ENCODE measurements around the gene USP6NL. TPM values are rescaled to one million over a fixed set of nuclear protein-coding genes. Genes with fewer than 3 reads are reported as not detected.

Gene USP6NL
- total RNA-seq, 1 experiment from 2014 or later, result 35.6 TPM

- H3K4me1 ChIP-seq, result no peaks in the 10 kb centered on the region
- TF ChIP-seq, protein P1, sequence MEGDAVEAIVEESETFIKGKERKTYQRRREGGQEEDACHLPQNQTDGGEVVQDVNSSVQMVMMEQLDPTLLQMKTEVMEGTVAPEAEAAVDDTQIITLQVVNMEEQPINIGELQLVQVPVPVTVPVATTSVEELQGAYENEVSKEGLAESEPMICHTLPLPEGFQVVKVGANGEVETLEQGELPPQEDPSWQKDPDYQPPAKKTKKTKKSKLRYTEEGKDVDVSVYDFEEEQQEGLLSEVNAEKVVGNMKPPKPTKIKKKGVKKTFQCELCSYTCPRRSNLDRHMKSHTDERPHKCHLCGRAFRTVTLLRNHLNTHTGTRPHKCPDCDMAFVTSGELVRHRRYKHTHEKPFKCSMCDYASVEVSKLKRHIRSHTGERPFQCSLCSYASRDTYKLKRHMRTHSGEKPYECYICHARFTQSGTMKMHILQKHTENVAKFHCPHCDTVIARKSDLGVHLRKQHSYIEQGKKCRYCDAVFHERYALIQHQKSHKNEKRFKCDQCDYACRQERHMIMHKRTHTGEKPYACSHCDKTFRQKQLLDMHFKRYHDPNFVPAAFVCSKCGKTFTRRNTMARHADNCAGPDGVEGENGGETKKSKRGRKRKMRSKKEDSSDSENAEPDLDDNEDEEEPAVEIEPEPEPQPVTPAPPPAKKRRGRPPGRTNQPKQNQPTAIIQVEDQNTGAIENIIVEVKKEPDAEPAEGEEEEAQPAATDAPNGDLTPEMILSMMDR (IDR thresholded peaks at IDR 0.05; ENCODE audit: insufficient read depth in 1 of 2, low read depth in 1 of 2, low read length in 1 of 2, severe bottlenecking in 1 of 2, unreplicated experiment in 1 of 2), result no peak
- BruUV-seq (replicated peaks), result no TSS peak
- Mint-ChIP-seq H3K27me3 (ENCODE audit: insufficient read depth, unreplicated experiment) (peaks cover 7% of the 10 kb centered on the region), H3K27ac (ENCODE audit: unreplicated experiment) (no peak overlapping the region), H3K4me1 (ENCODE audit: low read depth, unreplicated experiment) (no peaks in the 10 kb centered on the region), H3K36me3 (ENCODE audit: insufficient read depth, unreplicated experiment) (no peaks in the 10 kb centered on the region), H3K9me3 (ENCODE audit: unreplicated experiment) (peaks cover 14% of the 10 kb centered on the region), H3K4me3 (ENCODE audit: unreplicated experiment) (no peak overlapping the region)
- intact Hi-C loops (cut with micrococcal nuclease; ENCODE audit: unreplicated experiment), result no loop called here
- H3K36me3 ChIP-seq (ENCODE audit: control insufficient read depth, insufficient read depth, low read length), result no peaks in the 10 kb centered on the region
- POLR2A ChIA-PET, result no interaction called here
- no peak overlapping the region for H3K4me3 ChIP-seq (ENCODE audit: low read depth, low read length)
- CTCF ChIA-PET, result interaction anchor here (0.7 kb wide), 1 partner anchor 9 kb away, joined by 3 read pairs; no protein-coding TSS in a partner anchor
- H3K27me3 ChIP-seq (replicated peaks; ENCODE audit: control insufficient read depth, insufficient read depth, low read length), result no peaks in the 10 kb centered on the region; the same call in 1 of the 2 replicates
- no peak for DNase-seq
- H3K9me3 ChIP-seq, result peaks cover 9% of the 10 kb centered on the region
Measured at GRCh38 chr10:11415095-11415494, 196.4 kb downstream of the USP6NL start.

DNA sequence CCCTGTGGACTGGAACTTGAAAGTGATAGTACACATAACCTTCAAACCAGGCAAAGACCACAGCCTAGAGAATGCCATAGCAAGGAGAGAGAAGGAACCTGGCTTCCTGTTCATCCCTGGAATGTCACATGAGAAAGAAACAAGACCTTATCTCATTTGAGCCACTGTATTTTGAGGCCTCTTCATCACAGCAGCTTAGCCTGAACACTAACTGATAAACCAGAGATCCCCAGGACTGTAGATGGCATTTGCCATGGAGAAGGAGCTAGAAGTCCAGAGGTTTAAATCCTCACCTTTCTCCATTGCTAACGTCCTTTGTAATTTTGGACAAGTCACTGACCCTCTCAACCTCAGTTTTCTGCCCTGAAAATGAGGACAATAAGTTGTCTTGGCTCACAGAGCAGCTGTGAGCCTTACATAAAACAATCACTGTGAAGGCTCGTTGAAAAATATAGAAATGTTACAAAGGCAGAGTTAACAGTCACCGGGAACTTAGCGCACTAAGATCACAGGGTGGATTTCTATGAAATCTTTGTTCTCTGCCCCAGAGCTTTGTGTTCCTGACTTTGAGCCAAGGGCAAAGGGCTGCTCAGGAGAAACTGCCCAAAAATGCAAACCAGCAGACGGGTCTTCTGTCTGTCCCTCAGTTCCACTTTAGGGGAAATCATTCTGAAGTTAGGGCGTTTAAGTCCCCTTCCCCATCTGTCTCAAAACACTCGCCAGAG lies 197.0 kb downstream of the USP6NL start:
- TF ChIP-seq, protein P1 (IDR thresholded peaks at IDR 0.05; ENCODE audit: insufficient read depth in 1 of 2, low read depth in 1 of 2, low read length in 1 of 2, severe bottlenecking in 1 of 2, unreplicated experiment in 1 of 2), result no peak
- no peaks in the 10 kb centered on the region for H3K36me3 ChIP-seq (ENCODE audit: control insufficient read depth, insufficient read depth, low read length)
- H3K4me3 ChIP-seq (ENCODE audit: low read depth, low read length), result no peak overlapping the region
- peaks cover 14% of the 10 kb centered on the region for H3K9me3 Mint-ChIP-seq (ENCODE audit: unreplicated experiment)
- ChIA-PET CTCF (interaction anchor here (0.7 kb wide), 1 partner anchor 10 kb away, joined by 3 read pairs; no protein-coding TSS in a partner anchor), POLR2A (interaction anchor here (0.6 kb wide), 1 partner anchor 43 kb away, joined by 3 read pairs; no protein-coding TSS in a partner anchor)
- H3K27me3 ChIP-seq (replicated peaks; ENCODE audit: control insufficient read depth, insufficient read depth, low read length), result no peaks in the 10 kb centered on the region; the same call in 1 of the 2 replicates
- no peak overlapping the region for H3K4me3 Mint-ChIP-seq (ENCODE audit: unreplicated experiment)
- H3K9me3 ChIP-seq, result peaks cover 9% of the 10 kb centered on the region
- no TSS peak for BruUV-seq (replicated peaks)
- H3K4me1 ChIP-seq, result no peaks in the 10 kb centered on the region
- no peaks in the 10 kb centered on the region for H3K4me1 Mint-ChIP-seq (ENCODE audit: low read depth, unreplicated experiment)
- no peaks in the 10 kb centered on the region for H3K36me3 Mint-ChIP-seq (ENCODE audit: insufficient read depth, unreplicated experiment)
- H3K27me3 Mint-ChIP-seq (ENCODE audit: insufficient read depth, unreplicated experiment), result peaks cover 6% of the 10 kb centered on the region
- H3K27ac Mint-ChIP-seq (ENCODE audit: unreplicated experiment), result no peak overlapping the region
- intact Hi-C loops (cut with micrococcal nuclease; ENCODE audit: unreplicated experiment), result no loop called here
- DNase-seq, result no peak

- no TSS peak for BruUV-seq (replicated peaks)
Measured at GRCh38 chr10:11411926-11412545, 199.4 kb downstream of the USP6NL start.

More at GRCh38 chr10:11411926-11412545, 199.4 kb downstream of the USP6NL start:
- POLR2A ChIA-PET, result no interaction called here
- Histone ChIP-seq H3K36me3 (ENCODE audit: control insufficient read depth, insufficient read depth, low read length) (no peaks in the 10 kb centered on the region), H3K4me3 (ENCODE audit: low read depth, low read length) (no peak overlapping the region), H3K4me1 (no peaks in the 10 kb centered on the region), H3K27me3 (replicated peaks; ENCODE audit: control insufficient read depth, insufficient read depth, low read length) (no peaks in the 10 kb centered on the region; the same call in 1 of the 2 replicates), H3K9me3 (peaks cover 3% of the 10 kb centered on the region; the same call in 1 of the 2 replicates)
- Mint-ChIP-seq H3K9me3 (ENCODE audit: unreplicated experiment) (peaks cover 21% of the 10 kb centered on the region), H3K27me3 (ENCODE audit: insufficient read depth, unreplicated experiment) (peaks cover 10% of the 10 kb centered on the region), H3K4me1 (ENCODE audit: low read depth, unreplicated experiment) (no peaks in the 10 kb centered on the region), H3K4me3 (ENCODE audit: unreplicated experiment) (no peak overlapping the region), H3K27ac (ENCODE audit: unreplicated experiment) (no peak overlapping the region), H3K36me3 (ENCODE audit: insufficient read depth, unreplicated experiment) (no peaks in the 10 kb centered on the region)
- TF ChIP-seq, protein P1 (IDR thresholded peaks at IDR 0.05; ENCODE audit: insufficient read depth in 1 of 2, low read depth in 1 of 2, low read length in 1 of 2, severe bottlenecking in 1 of 2, unreplicated experiment in 1 of 2), result peak in 1 of 2 experiments; percentile 31
- CTCF ChIA-PET, result interaction anchor here (0.7 to 1.1 kb wide), 2 partner anchors 10 to 378 kb away, joined by 3 to 4 read pairs; no protein-coding TSS in a partner anchor
- intact Hi-C loops (cut with micrococcal nuclease; ENCODE audit: unreplicated experiment), result no loop called here
- no peak for DNase-seq

Measured in Caco-2 (cell line).